NB4 (cell line): ENCODE results near the gene AFAP1.

Experiments
- MYC ChIP-seq: IDR thresholded peaks from 2 replicates; pipeline ENCODE4 v1.6.1; 2011; ENCODE audit warnings: low read depth, low read length
- POLR2A ChIP-seq: IDR thresholded peaks from 2 replicates; pipeline ENCODE4 v1.6.1; 2011; ENCODE audit warnings: mild to moderate bottlenecking; ENCODE audit not compliant: insufficient read length; ENCODE audit errors: extremely low read depth
- TF ChIP-seq, protein P1 (sequence below): IDR thresholded peaks from one replicate; pipeline ENCODE4 v1.5.1; 2012; ENCODE audit warnings: low read depth, low read length
- TF ChIP-seq, protein P2 (sequence below): IDR thresholded peaks from 2 replicates; pipeline ENCODE4 v1.6.1; 2011; ENCODE audit warnings: low read depth, low read length

DNA sequence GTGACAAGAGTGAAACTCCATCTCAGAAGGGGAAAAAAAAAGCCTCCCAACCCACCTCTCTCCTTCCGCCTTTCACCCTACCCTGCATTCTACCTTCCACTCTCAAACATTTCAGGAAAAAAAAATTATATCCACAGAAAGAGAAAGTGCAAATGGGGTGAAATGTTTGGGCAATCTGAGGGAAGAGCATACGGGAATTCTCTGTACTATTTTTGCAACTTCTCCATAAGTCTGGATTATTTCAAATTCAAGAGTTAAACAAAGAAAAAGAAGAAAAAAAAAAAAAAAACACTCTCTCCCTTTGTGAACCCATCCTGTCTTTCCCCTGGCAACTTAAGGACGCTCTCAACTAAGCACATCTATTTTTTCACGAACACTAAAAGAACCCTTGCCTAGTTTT lies 41.3 kb downstream of the AFAP1 start:
- TF ChIP-seq, protein P1, sequence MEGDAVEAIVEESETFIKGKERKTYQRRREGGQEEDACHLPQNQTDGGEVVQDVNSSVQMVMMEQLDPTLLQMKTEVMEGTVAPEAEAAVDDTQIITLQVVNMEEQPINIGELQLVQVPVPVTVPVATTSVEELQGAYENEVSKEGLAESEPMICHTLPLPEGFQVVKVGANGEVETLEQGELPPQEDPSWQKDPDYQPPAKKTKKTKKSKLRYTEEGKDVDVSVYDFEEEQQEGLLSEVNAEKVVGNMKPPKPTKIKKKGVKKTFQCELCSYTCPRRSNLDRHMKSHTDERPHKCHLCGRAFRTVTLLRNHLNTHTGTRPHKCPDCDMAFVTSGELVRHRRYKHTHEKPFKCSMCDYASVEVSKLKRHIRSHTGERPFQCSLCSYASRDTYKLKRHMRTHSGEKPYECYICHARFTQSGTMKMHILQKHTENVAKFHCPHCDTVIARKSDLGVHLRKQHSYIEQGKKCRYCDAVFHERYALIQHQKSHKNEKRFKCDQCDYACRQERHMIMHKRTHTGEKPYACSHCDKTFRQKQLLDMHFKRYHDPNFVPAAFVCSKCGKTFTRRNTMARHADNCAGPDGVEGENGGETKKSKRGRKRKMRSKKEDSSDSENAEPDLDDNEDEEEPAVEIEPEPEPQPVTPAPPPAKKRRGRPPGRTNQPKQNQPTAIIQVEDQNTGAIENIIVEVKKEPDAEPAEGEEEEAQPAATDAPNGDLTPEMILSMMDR: no peak
- TF ChIP-seq POLR2A: no peak
- TF ChIP-seq MYC: no peak
- TF ChIP-seq, protein P2, sequence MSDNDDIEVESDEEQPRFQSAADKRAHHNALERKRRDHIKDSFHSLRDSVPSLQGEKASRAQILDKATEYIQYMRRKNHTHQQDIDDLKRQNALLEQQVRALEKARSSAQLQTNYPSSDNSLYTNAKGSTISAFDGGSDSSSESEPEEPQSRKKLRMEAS: no peak
